GM23338 (cell line): ENCODE measurements around the gene EFNA4. TPM values are rescaled to one million over a fixed set of nuclear protein-coding genes. Genes with fewer than 3 reads are reported as not detected.

ENCODE experiments used
- EZH2 ChIP-seq: fragments of 200-600 bp; sonication (generic); IDR thresholded peaks from one replicate; pipeline ENCODE4 v1.8.0; 2017; ENCODE audit warnings: antibody characterized with exemption, mild to moderate bottlenecking, low read depth; ENCODE audit not compliant: unreplicated experiment
- NANOG ChIP-seq: IDR thresholded peaks from 2 replicates; pipeline ENCODE4 v1.6.1; 2016; ENCODE audit warnings: antibody characterized with exemption, borderline replicate concordance
- REST ChIP-seq: IDR thresholded peaks from one replicate; pipeline ENCODE4 v1.6.1; 2018; ENCODE audit warnings: antibody characterized with exemption; ENCODE audit not compliant: unreplicated experiment
- STAT1 ChIP-seq: IDR thresholded peaks from one replicate; pipeline ENCODE4 v1.6.1; 2016; ENCODE audit warnings: antibody characterized with exemption; ENCODE audit not compliant: unreplicated experiment
- ZNF462 ChIP-seq: fragments of 250-450 bp; sonication (Bioruptor Pico); IDR thresholded peaks from 2 replicates; pipeline ENCODE4 v1.5.0; 2020; ENCODE audit warnings: mild to moderate bottlenecking, moderate library complexity
- polyA plus RNA-seq: library from polyadenylated mRNA; unstranded; fragments of >200 nt; fragmentation: Nextera tagmentation; extraction: Ambion mirVana; gene quantifications from 2 replicates; pipeline ENCODE4 v1.2.1, GENCODE V29; 2016
- total RNA-seq: library from RNA; depleted of rRNA; stranded (reverse); fragments of >200 nt; shearing (Covaris generic); gene quantifications from 2 replicates; pipeline ENCODE4 v1.2.3, GENCODE V29; 2014
- TF ChIP-seq, protein P1 (sequence below), 2 experiments: fragments of 200-600 bp in 1 of 2; sonication (generic) in 1 of 2; conservative IDR thresholded peaks; 2 replicates each; pipeline versions ENCODE4 v1.5.1 to v1.6.1; 2016 to 2017; ENCODE audit warnings: antibody characterized with exemption in 2 of 2, low read depth in 2 of 2, mild to moderate bottlenecking in 2 of 2, moderate library complexity in 1 of 2

Gene EFNA4
- total and polyA plus RNA-seq, 2 experiments from 2014 or later = 11.1 to 22.9 TPM

DNA sequence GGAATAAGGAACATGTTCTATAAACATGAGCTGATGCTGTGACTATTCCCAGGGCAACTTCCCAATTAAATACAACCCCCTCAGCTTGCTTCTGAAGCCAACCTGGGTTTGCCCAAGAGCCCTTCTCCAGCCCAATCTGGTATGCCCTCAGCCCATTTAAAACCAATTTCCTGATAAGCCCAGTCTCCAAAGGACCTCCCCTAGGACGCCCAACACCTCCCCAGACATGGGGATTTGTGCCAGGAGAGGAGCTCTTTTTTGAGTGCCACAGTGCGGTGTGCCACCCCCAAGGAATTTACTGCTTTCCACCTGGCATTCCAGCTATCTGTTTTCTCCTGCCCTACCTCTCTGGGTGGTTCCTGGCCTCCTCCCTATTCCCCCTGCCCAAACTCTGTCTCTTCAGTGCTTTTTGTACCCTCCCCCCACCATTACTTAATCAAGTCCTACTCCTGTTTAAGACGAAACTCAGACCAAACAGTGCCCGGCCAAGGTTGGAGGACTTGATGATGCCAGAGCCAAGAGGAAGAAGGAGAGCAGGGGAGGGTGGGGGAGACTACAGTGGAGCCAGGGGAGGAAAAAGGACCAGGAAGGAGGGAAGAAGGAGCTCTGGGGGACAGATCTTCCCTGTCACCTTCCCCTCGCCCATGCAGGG lies 52.7 kb downstream of the EFNA4 start (continued):
- TF ChIP-seq ZNF462 (CRISPR knock-in tag) = no peak
- no peak for TF ChIP-seq NANOG
- no peak for TF ChIP-seq REST
- no peak for TF ChIP-seq EZH2
- TF ChIP-seq STAT1 = no peak
- TF ChIP-seq, protein P1, sequence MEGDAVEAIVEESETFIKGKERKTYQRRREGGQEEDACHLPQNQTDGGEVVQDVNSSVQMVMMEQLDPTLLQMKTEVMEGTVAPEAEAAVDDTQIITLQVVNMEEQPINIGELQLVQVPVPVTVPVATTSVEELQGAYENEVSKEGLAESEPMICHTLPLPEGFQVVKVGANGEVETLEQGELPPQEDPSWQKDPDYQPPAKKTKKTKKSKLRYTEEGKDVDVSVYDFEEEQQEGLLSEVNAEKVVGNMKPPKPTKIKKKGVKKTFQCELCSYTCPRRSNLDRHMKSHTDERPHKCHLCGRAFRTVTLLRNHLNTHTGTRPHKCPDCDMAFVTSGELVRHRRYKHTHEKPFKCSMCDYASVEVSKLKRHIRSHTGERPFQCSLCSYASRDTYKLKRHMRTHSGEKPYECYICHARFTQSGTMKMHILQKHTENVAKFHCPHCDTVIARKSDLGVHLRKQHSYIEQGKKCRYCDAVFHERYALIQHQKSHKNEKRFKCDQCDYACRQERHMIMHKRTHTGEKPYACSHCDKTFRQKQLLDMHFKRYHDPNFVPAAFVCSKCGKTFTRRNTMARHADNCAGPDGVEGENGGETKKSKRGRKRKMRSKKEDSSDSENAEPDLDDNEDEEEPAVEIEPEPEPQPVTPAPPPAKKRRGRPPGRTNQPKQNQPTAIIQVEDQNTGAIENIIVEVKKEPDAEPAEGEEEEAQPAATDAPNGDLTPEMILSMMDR (conservative IDR thresholded peaks at IDR 0.05; ENCODE audit: low read depth in 2 of 2) = no peak
